ENCODE results near the gene POC1A. TPM values are rescaled to one million over a fixed set of nuclear protein-coding genes. Genes with fewer than 3 reads are reported as not detected.

Gene POC1A
- polyA plus RNA-seq, 1 donor (not counting 4 experiments of a cell fraction or from before 2014, with no cell fraction given), result 11.5 TPM

GRCh38 chr3:52191663-52192062 lies 37.4 kb upstream of the POC1A start:
- no peaks in the 10 kb centered on the region for H4K20me1 ChIP-seq (ENCODE audit: control insufficient read depth, extremely low read depth, insufficient read depth, low read length)
- no peaks in the 10 kb centered on the region for H3K9me1 ChIP-seq (ENCODE audit: control insufficient read depth, extremely low read depth, insufficient read depth, low read length)
- no peaks in the 10 kb centered on the region for H3K36me3 ChIP-seq (ENCODE audit: control insufficient read depth in 2 of 2, extremely low read depth in 1 of 2, insufficient read depth in 2 of 2, low read length in 2 of 2)
- TF ChIP-seq EZH2 (IDR thresholded peaks at IDR 0.05; ENCODE audit: low read length), result no peak
- TF ChIP-seq CTCF (optimal IDR thresholded peaks at IDR 0.05 in 1 of 3, IDR thresholded peaks at IDR 0.05 in 1 of 3, conservative IDR thresholded peaks at IDR 0.05 in 1 of 3; ENCODE audit: extremely low read depth in 1 of 3, insufficient read depth in 2 of 3, low read length in 3 of 3), result no peak
- dilution Hi-C loops (cut with MboI; ENCODE audit: extremely low pct_ligation_motif_present, low sequenced_read_pairs), result no loop called here
- DNase-seq (ENCODE audit: low read depth, low spot score), result no peak
- no peak overlapping the region for H3K27ac ChIP-seq (ENCODE audit: control insufficient read depth, insufficient read depth, low read length)
- no peak overlapping the region for H3K4me3 ChIP-seq (ENCODE audit: control insufficient read depth in 2 of 3, extremely low read depth in 1 of 3, insufficient read depth in 2 of 3, low read depth in 1 of 3, low read length in 3 of 3)
- no peaks in the 10 kb centered on the region for H3K79me2 ChIP-seq (ENCODE audit: control insufficient read depth, insufficient read depth, low read length)
- no peak overlapping the region for H3K4me2 ChIP-seq (ENCODE audit: control insufficient read depth, extremely low read depth, insufficient read depth, low read depth, low read length)
- no peak overlapping the region for H2AFZ ChIP-seq (ENCODE audit: control insufficient read depth, low read length)
- no peak overlapping the region for H3K9ac ChIP-seq (ENCODE audit: control insufficient read depth, extremely low read depth, insufficient read depth, low read length)
- no peaks in the 10 kb centered on the region for H3K27me3 ChIP-seq (ENCODE audit: control insufficient read depth, extremely low read depth, insufficient read depth, low read length)
- peaks cover 2% of the 10 kb centered on the region for H3K4me1 ChIP-seq (ENCODE audit: control insufficient read depth, extremely low read depth, insufficient read depth, low read length)
- no peaks in the 10 kb centered on the region for H3K9me3 ChIP-seq (ENCODE audit: control insufficient read depth, low read depth, low read length)
- no peak for FAIRE-seq

GRCh38 chr3:52190294-52191074 lies 36.3 kb upstream of the POC1A start:
- DNase-seq (ENCODE audit: low read depth, low spot score) (no peak), FAIRE-seq (no peak)
- Histone ChIP-seq H3K9ac (ENCODE audit: control insufficient read depth, extremely low read depth, insufficient read depth, low read length) (no peak overlapping the region), H3K4me1 (ENCODE audit: control insufficient read depth, extremely low read depth, insufficient read depth, low read length) (no peaks in the 10 kb centered on the region), H3K79me2 (ENCODE audit: control insufficient read depth, insufficient read depth, low read length) (no peaks in the 10 kb centered on the region), H3K27ac (ENCODE audit: control insufficient read depth, insufficient read depth, low read length) (no peak overlapping the region), H3K4me3 (ENCODE audit: control insufficient read depth in 2 of 3, extremely low read depth in 1 of 3, insufficient read depth in 2 of 3, low read depth in 1 of 3, low read length in 3 of 3) (no peak overlapping the region), H3K27me3 (ENCODE audit: control insufficient read depth, extremely low read depth, insufficient read depth, low read length) (no peaks in the 10 kb centered on the region), H3K4me2 (ENCODE audit: control insufficient read depth, extremely low read depth, insufficient read depth, low read depth, low read length) (no peak overlapping the region), H3K36me3 (ENCODE audit: control insufficient read depth in 2 of 2, extremely low read depth in 1 of 2, insufficient read depth in 2 of 2, low read length in 2 of 2) (no peaks in the 10 kb centered on the region), H3K9me3 (ENCODE audit: control insufficient read depth, low read depth, low read length) (no peaks in the 10 kb centered on the region), H4K20me1 (ENCODE audit: control insufficient read depth, extremely low read depth, insufficient read depth, low read length) (no peaks in the 10 kb centered on the region), H2AFZ (ENCODE audit: control insufficient read depth, low read length) (no peak overlapping the region), H3K9me1 (ENCODE audit: control insufficient read depth, extremely low read depth, insufficient read depth, low read length) (no peaks in the 10 kb centered on the region)
- dilution Hi-C loops (cut with MboI; ENCODE audit: extremely low pct_ligation_motif_present, low sequenced_read_pairs), result no loop called here
- TF ChIP-seq CTCF (optimal IDR thresholded peaks at IDR 0.05 in 1 of 3, IDR thresholded peaks at IDR 0.05 in 1 of 3, conservative IDR thresholded peaks at IDR 0.05 in 1 of 3; ENCODE audit: extremely low read depth in 1 of 3, insufficient read depth in 2 of 3, low read length in 3 of 3), result no peak
- TF ChIP-seq EZH2 (IDR thresholded peaks at IDR 0.05; ENCODE audit: low read length), result no peak

All from keratinocyte (primary cell).